HepG2 (cell line): ENCODE results near the gene ZNF8. TPM values are rescaled to one million over a fixed set of nuclear protein-coding genes. Genes with fewer than 3 reads are reported as not detected.
A peak's percentile ranks its signal among the peaks of the same experiment; 100 is the strongest.

Experiments
- ATAC-seq: fragments of 200-7000 bp; cut with Tn5 transposase; 3 replicates; pipeline ENCODE4 v1.9.1; 2020; ENCODE audit warnings: mild to moderate bottlenecking, moderate library complexity
- BruUV-seq: library from RNA; stranded (reverse); fragments of 400-500 nt; replicated peaks from 2 replicates; lab custom pipeline; 2021; lab: Mats Ljungman, UMichigan
- CTCF ChIA-PET: fragments of 300-600 bp; formaldehyde crosslinking; extraction: SDS; loops from one replicate; lab custom pipeline; 2021; ENCODE audit warnings: low total read pairs, inconsistent platforms, low intra/inter-chr PET ratio; lab: Yijun Ruan, JAX
- POLR2A ChIA-PET: fragments of 350-600 bp; sonication (Branson Sonifier 250); formaldehyde crosslinking; loops from one replicate; lab custom pipeline; 2020; ENCODE audit warnings: antibody characterized with exemption, inconsistent platforms; lab: Yijun Ruan, JAX
- DNase-seq: peaks from one replicate; pipeline ENCODE4 v3.0.0-alpha.2; 2015; ENCODE audit warnings: low spot score
- FAIRE-seq: peaks from 3 replicates; lab custom pipeline; 2011; peaks lifted over from hg19 to GRCh38; lab: Jason Lieb, UNC
- H2AFZ ChIP-seq: one replicate; pipeline ENCODE4 v1.6.1; 2011; ENCODE audit warnings: low read length, inconsistent platforms
- H3K27ac ChIP-seq: fragments of 300-600 bp; 3 replicates; pipeline ENCODE4 v1.8.0; 2011; ENCODE audit warnings: mixed run types, mild to moderate bottlenecking, mixed read lengths, low read length, inconsistent platforms; ENCODE audit not compliant: insufficient read depth; ENCODE audit errors: extremely low read length
- H3K27me3 ChIP-seq, 2 experiments: fragments of 200-600 bp in 1 of 2; 2 replicates in 1 of 2; 3 replicates in 1 of 2; pipeline versions ENCODE4 v1.6.0 to v1.8.0; 2011; ENCODE audit warnings: low read length in 2 of 2, mild to moderate bottlenecking in 2 of 2, moderate library complexity in 2 of 2, inconsistent platforms in 1 of 2; ENCODE audit not compliant: insufficient read depth in 2 of 2, control insufficient read depth in 1 of 2
- H3K36me3 ChIP-seq, 2 experiments: fragments of 200-600 bp in 1 of 2; replicated peaks in 1 of 2; 2 replicates in 1 of 2; 3 replicates in 1 of 2; pipeline versions ENCODE4 v1.5.1 to v1.8.0; 2011; ENCODE audit warnings: low read length in 2 of 2, inconsistent platforms in 1 of 2; ENCODE audit not compliant: insufficient read depth in 2 of 2, control insufficient read depth in 1 of 2
- H3K4me1 ChIP-seq: 2 replicates; pipeline ENCODE4 v1.5.1; 2012; ENCODE audit warnings: low read length, inconsistent platforms; ENCODE audit not compliant: insufficient read depth
- H3K4me2 ChIP-seq: 2 replicates; pipeline ENCODE4 v1.6.0; 2011; ENCODE audit warnings: low read depth, low read length, inconsistent platforms
- H3K4me3 ChIP-seq, 3 experiments: fragments of 200-600 bp in 1 of 3; sonication (generic), shearing (Covaris generic) in 1 of 3; replicated peaks in 1 of 3; 2 replicates each; pipeline ENCODE4 v1.5.1; 2011 to 2016; ENCODE audit warnings: low read length in 3 of 3, inconsistent platforms in 2 of 3, low read depth in 2 of 3, mild to moderate bottlenecking in 2 of 3, control low read depth in 1 of 3, mixed read lengths in 1 of 3; ENCODE audit not compliant: insufficient read depth in 1 of 3
- H3K79me2 ChIP-seq: one replicate; pipeline ENCODE4 v1.6.1; 2011; ENCODE audit warnings: low read length, inconsistent platforms; ENCODE audit not compliant: insufficient read depth
- H3K9ac ChIP-seq: 2 replicates; pipeline ENCODE4 v1.6.0; 2011; ENCODE audit warnings: mild to moderate bottlenecking, low read depth, low read length, inconsistent platforms; ENCODE audit not compliant: insufficient read depth
- H3K9me3 ChIP-seq: 2 replicates; pipeline ENCODE4 v1.5.1; 2012; ENCODE audit warnings: mild to moderate bottlenecking, low read length
- H4K20me1 ChIP-seq: 2 replicates; pipeline ENCODE4 v1.6.0; 2011; ENCODE audit warnings: inconsistent platforms, mild to moderate bottlenecking, low read length, moderate library complexity; ENCODE audit not compliant: insufficient read depth
- MED13 ChIP-seq: sonication (generic); formaldehyde crosslinking; IDR thresholded peaks from 2 replicates; pipeline ENCODE4 v1.5.0; 2020; ENCODE audit warnings: missing genetic modification reagents
- PAWR ChIP-seq: sonication (generic); formaldehyde crosslinking; IDR thresholded peaks from 2 replicates; pipeline ENCODE4 v1.4.0; 2020; ENCODE audit warnings: missing genetic modification reagents, mild to moderate bottlenecking, borderline replicate concordance
- SP1 ChIP-seq, 2 experiments: fragments of 450-650 bp in 1 of 2; sonication (generic) in 1 of 2; formaldehyde crosslinking in 1 of 2; IDR thresholded peaks; 2 replicates each; pipeline versions ENCODE4 v1.4.0 to v1.6.1; 2016 to 2020; ENCODE audit warnings: missing genetic modification reagents in 1 of 2
- ZBTB21 ChIP-seq: sonication (generic); formaldehyde crosslinking; IDR thresholded peaks from 2 replicates; pipeline ENCODE4 v1.4.0; 2020; ENCODE audit warnings: missing genetic modification reagents
- WGBS: methylation state at CpG from one replicate; pipeline ENCODE4 v1.1.6; 2017; ENCODE audit warnings: low lambda C conversion rate; 5-methylcytosine and 5-hydroxymethylcytosine counted together
- in situ Hi-C: cut with HindIII; loops from 2 replicates; pipeline ENCODE4 v1.10.0; 2017; ENCODE audit warnings: low pct_unique_long_range_greater_than_20kb; ENCODE audit not compliant: extremely low pct_ligation_motif_present
- intact Hi-C: fragments of 100-400 bp; cut with micrococcal nuclease; formaldehyde crosslinking; loops from one replicate; pipeline ENCODE4 v1.10.0; 2022; ENCODE audit not compliant: unreplicated experiment
- polyA plus RNA-seq, 8 experiments: library from polyadenylated mRNA; depleted of rRNA in 3 of 8; stranded (reverse) in 7 of 8; unstranded in 1 of 8; fragments of >200 nt; fragmentation: Illumina TruSeq in 4 of 8; extraction: Trizol in 4 of 8; gene quantifications; 2 replicates each; pipeline versions ENCODE4 v1.2.1 to v1.2.3, GENCODE V29; 2011 to 2016; ENCODE audit warnings: low read depth in 4 of 8, missing spikeins in 1 of 8, mixed read lengths in 1 of 8; ENCODE audit not compliant: insufficient read depth in 1 of 8
- total RNA-seq, 5 experiments: library from RNA; depleted of rRNA; stranded (reverse); fragments of >200 nt; fragmentation: Illumina TruSeq; extraction: Trizol; gene quantifications; 2 replicates each; pipeline ENCODE4 v1.2.3, GENCODE V29; 2016; ENCODE audit warnings: low read depth in 1 of 5
- TF ChIP-seq, protein P1 (sequence below): sonication (generic); formaldehyde crosslinking; IDR thresholded peaks from 2 replicates; pipeline ENCODE4 v1.4.0; 2020; ENCODE audit warnings: missing genetic modification reagents
- TF ChIP-seq, protein P2 (sequence below), 2 experiments: IDR thresholded peaks; 2 replicates each; pipeline ENCODE4 v1.6.1; 2011 to 2012; ENCODE audit warnings: low read length in 2 of 2, borderline replicate concordance in 1 of 2, low read depth in 1 of 2, mild to moderate bottlenecking in 1 of 2, moderate library complexity in 1 of 2
- TF ChIP-seq, protein P3 (sequence below): IDR thresholded peaks from 2 replicates; pipeline ENCODE4 v1.6.1; 2016; ENCODE audit warnings: missing genetic modification reagents, missing compliant biosample characterization
- TF ChIP-seq, protein P4 (sequence below): sonication (generic); formaldehyde crosslinking; IDR thresholded peaks from 2 replicates; pipeline ENCODE4 v1.4.0; 2020; ENCODE audit warnings: mild to moderate bottlenecking, missing genetic modification reagents, borderline replicate concordance
- TF ChIP-seq, protein P5 (sequence below): sonication (generic); formaldehyde crosslinking; IDR thresholded peaks from 2 replicates; pipeline ENCODE4 v1.9.0; 2021; ENCODE audit warnings: missing genetic modification reagents, mild to moderate bottlenecking, borderline replicate concordance

ZNF8 gene
- total and polyA plus RNA-seq, 2 of the 13 experiments (the other 11 are each of a cell fraction or from before 2014, with no cell fraction given), result 3.1 to 3.3 TPM

GRCh38 chr19:58300620-58301019 lies 21.9 kb downstream of the ZNF8 start:
- WGBS, result 97% methylated on average over 7 of the region's 7 CpGs
- peaks cover 16 to 46% of the 10 kb centered on the region in 2 experiments; a peak in 4 of 5 replicates for H3K36me3 ChIP-seq
- H3K79me2 ChIP-seq, result peaks cover 3% of the 10 kb centered on the region
- CTCF ChIA-PET, result no interaction called here
- intact Hi-C loops (no loop called here), in situ Hi-C loops (no loop called here)
- peaks cover 7% of the 10 kb centered on the region for H3K4me1 ChIP-seq
- H4K20me1 ChIP-seq, result peaks cover under 1% of the 10 kb centered on the region; the same call in 1 of the 2 replicates
- ATAC-seq, result no peak
- DNase-seq, result no peak
- H3K27me3 ChIP-seq, result no peaks in the 10 kb centered on the region; a peak in 1 of 5 replicates
- BruUV-seq, result no TSS peak
- POLR2A ChIA-PET, result interaction anchor here (1.2 kb wide), 1 partner anchor 72 kb away, joined by 3 read pairs; the partner anchor contains the start of gene ZNF544
- no peak overlapping the region for H3K9ac ChIP-seq
- H2AFZ ChIP-seq, result no peak overlapping the region
- TF ChIP-seq, protein P1, sequence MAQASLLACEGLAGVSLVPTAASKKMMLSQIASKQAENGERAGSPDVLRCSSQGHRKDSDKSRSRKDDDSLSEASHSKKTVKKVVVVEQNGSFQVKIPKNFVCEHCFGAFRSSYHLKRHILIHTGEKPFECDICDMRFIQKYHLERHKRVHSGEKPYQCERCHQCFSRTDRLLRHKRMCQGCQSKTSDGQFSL (CRISPR knock-in tag), result no peak
- TF ChIP-seq, protein P2, sequence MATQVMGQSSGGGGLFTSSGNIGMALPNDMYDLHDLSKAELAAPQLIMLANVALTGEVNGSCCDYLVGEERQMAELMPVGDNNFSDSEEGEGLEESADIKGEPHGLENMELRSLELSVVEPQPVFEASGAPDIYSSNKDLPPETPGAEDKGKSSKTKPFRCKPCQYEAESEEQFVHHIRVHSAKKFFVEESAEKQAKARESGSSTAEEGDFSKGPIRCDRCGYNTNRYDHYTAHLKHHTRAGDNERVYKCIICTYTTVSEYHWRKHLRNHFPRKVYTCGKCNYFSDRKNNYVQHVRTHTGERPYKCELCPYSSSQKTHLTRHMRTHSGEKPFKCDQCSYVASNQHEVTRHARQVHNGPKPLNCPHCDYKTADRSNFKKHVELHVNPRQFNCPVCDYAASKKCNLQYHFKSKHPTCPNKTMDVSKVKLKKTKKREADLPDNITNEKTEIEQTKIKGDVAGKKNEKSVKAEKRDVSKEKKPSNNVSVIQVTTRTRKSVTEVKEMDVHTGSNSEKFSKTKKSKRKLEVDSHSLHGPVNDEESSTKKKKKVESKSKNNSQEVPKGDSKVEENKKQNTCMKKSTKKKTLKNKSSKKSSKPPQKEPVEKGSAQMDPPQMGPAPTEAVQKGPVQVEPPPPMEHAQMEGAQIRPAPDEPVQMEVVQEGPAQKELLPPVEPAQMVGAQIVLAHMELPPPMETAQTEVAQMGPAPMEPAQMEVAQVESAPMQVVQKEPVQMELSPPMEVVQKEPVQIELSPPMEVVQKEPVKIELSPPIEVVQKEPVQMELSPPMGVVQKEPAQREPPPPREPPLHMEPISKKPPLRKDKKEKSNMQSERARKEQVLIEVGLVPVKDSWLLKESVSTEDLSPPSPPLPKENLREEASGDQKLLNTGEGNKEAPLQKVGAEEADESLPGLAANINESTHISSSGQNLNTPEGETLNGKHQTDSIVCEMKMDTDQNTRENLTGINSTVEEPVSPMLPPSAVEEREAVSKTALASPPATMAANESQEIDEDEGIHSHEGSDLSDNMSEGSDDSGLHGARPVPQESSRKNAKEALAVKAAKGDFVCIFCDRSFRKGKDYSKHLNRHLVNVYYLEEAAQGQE (IDR thresholded peaks at IDR 0.05; ENCODE audit: borderline replicate concordance in 1 of 2, low read depth in 1 of 2, low read length in 2 of 2), result peak; percentile 1 to 33; a peak in 3 of 4 replicates
- no peaks in the 10 kb centered on the region for H3K9me3 ChIP-seq
- H3K4me3 ChIP-seq, result no peak overlapping the region
- FAIRE-seq, result no peak
- H3K4me2 ChIP-seq, result no peak overlapping the region
- H3K27ac ChIP-seq, result no peak overlapping the region

DNA sequence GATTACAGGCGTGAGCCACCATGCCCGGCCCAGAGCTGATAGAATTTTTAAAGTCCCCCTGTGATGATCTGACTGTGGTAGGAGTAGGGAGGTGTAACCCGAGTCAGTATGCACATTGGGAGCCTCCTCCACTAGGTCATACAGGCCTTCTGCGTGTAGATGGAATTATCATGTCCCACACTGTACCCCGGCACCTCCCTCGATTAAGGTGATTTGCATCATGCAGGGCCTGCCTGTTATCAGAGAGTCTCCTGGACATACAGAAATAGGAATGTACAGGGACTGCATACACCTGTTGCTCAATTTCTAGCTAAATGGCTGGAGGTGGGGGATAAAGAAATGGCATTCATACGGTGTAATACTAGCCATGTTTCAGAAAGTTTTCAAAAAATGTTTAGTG lies 25.5 kb downstream of the ZNF8 start:
- no peak for ATAC-seq
- intact Hi-C loops (no loop called here), in situ Hi-C loops (no loop called here)
- Histone ChIP-seq H2AFZ (no peak overlapping the region), H3K4me2 (peak overlapping the region; percentile 84), H3K4me3 (no peak overlapping the region), H3K36me3 (peaks cover 16 to 45% of the 10 kb centered on the region in 2 experiments; a peak in 4 of 5 replicates), H3K9ac (no peak overlapping the region), H3K27me3 (no peaks in the 10 kb centered on the region; a peak in 1 of 5 replicates), H3K9me3 (no peaks in the 10 kb centered on the region), H3K4me1 (peaks cover 26% of the 10 kb centered on the region), H3K79me2 (peaks cover 19% of the 10 kb centered on the region), H3K27ac (peak overlapping the region; percentile 60), H4K20me1 (peaks cover 7% of the 10 kb centered on the region; the same call in 1 of the 2 replicates)
- no peak for FAIRE-seq
- ChIA-PET CTCF (no interaction called here), POLR2A (interaction anchor here (1.1 to 1.6 kb wide), 2 partner anchors 26 to 58 kb away, joined by 5 to 9 read pairs; partner anchors contain the start of genes ZNF497 and ZNF8)
- WGBS, result 95% methylated on average over 7 of the region's 7 CpGs
- DNase-seq, result no peak
- BruUV-seq, result no TSS peak
- TF ChIP-seq, protein P3, sequence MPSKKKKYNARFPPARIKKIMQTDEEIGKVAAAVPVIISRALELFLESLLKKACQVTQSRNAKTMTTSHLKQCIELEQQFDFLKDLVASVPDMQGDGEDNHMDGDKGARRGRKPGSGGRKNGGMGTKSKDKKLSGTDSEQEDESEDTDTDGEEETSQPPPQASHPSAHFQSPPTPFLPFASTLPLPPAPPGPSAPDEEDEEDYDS (CRISPR knock-in tag), result no peak
- TF ChIP-seq ZBTB21 (CRISPR knock-in tag) (no peak), MED13 (no peak), PAWR (CRISPR knock-in tag) (no peak), SP1 (IDR thresholded peaks at IDR 0.05) (no peak), SP1 (CRISPR knock-in tag; IDR thresholded peaks at IDR 0.05) (no peak)
- TF ChIP-seq, protein P4, sequence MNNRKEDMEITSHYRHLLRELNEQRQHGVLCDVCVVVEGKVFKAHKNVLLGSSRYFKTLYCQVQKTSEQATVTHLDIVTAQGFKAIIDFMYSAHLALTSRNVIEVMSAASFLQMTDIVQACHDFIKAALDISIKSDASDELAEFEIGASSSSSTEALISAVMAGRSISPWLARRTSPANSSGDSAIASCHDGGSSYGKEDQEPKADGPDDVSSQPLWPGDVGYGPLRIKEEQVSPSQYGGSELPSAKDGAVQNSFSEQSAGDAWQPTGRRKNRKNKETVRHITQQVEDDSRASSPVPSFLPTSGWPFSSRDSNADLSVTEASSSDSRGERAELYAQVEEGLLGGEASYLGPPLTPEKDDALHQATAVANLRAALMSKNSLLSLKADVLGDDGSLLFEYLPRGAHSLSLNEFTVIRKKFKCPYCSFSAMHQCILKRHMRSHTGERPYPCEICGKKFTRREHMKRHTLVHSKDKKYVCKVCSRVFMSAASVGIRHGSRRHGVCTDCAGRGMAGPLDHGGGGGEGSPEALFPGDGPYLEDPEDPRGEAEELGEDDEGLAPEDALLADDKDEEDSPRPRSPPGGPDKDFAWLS (CRISPR knock-in tag), result no peak
- TF ChIP-seq, protein P5, sequence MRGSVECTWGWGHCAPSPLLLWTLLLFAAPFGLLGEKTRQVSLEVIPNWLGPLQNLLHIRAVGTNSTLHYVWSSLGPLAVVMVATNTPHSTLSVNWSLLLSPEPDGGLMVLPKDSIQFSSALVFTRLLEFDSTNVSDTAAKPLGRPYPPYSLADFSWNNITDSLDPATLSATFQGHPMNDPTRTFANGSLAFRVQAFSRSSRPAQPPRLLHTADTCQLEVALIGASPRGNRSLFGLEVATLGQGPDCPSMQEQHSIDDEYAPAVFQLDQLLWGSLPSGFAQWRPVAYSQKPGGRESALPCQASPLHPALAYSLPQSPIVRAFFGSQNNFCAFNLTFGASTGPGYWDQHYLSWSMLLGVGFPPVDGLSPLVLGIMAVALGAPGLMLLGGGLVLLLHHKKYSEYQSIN (CRISPR knock-in tag), result no peak
